Measurements from ENCODE around the gene GPC5.
"Not testable (repeated sequence)": the region's sequence is repeated elsewhere in the genome, so short reads cannot be mapped to it uniquely, and the experiment has no call there.

GPC5 gene

GRCh38 chr13:92658293-92658692 is 1259.9 kb downstream of the GPC5 start:
- no peaks in the 10 kb centered on the region for H3K36me3 Mint-ChIP-seq
- H3K4me3 Mint-ChIP-seq: no peak overlapping the region
- H3K4me1 Mint-ChIP-seq: no peaks in the 10 kb centered on the region
- DNase-seq (no peak), ATAC-seq (replicated peaks) (no peak)
- H3K27ac Mint-ChIP-seq: no peak overlapping the region
- H3K9me3 Mint-ChIP-seq: peaks cover 11 to 12% of the 10 kb centered on the region in 2 donors
- H3K27me3 Mint-ChIP-seq: no peaks in the 10 kb centered on the region

- Mint-ChIP-seq H3K4me1 (no peaks in the 10 kb centered on the region), H3K27me3 (no peaks in the 10 kb centered on the region), H3K27ac (no peak overlapping the region), H3K4me3 (no peak overlapping the region), H3K9me3 (peaks cover 5 to 12% of the 10 kb centered on the region in 2 donors), H3K36me3 (no peaks in the 10 kb centered on the region)
- DNase-seq (no peak), ATAC-seq (replicated peaks) (no peak)
These were observed 1263.0 kb downstream of the GPC5 start for GRCh38 chr13:92661406-92661805.

- Mint-ChIP-seq H3K4me3 (no peak overlapping the region), H3K36me3 (no peaks in the 10 kb centered on the region), H3K27me3 (no peaks in the 10 kb centered on the region), H3K9me3 (peaks cover 6 to 13% of the 10 kb centered on the region in 2 donors), H3K4me1 (no peaks in the 10 kb centered on the region), H3K27ac (no peak overlapping the region)
- ATAC-seq (replicated peaks) (no peak), DNase-seq (no peak)
These were observed 1269.7 kb downstream of the GPC5 start for GRCh38 chr13:92668157-92668556.

- Mint-ChIP-seq H3K27me3 (no peaks in the 10 kb centered on the region), H3K4me3 (no peak overlapping the region), H3K36me3 (no peaks in the 10 kb centered on the region), H3K4me1 (no peaks in the 10 kb centered on the region), H3K9me3 (peaks cover 6 to 13% of the 10 kb centered on the region in 2 donors), H3K27ac (no peak overlapping the region)
- DNase-seq (no peak), ATAC-seq (replicated peaks) (no peak)
These were observed 1271.7 kb downstream of the GPC5 start for GRCh38 chr13:92670096-92670495.

GRCh38 chr13:92671821-92672220 is 1273.4 kb downstream of the GPC5 start:
- Mint-ChIP-seq H3K4me3 (no peak overlapping the region), H3K27ac (no peak overlapping the region), H3K4me1 (no peaks in the 10 kb centered on the region), H3K36me3 (no peaks in the 10 kb centered on the region), H3K9me3 (peaks cover 6 to 13% of the 10 kb centered on the region in 2 donors), H3K27me3 (no peaks in the 10 kb centered on the region)
- no peak for DNase-seq
- no peak for ATAC-seq (replicated peaks)

- ATAC-seq (replicated peaks): no peak
- peaks cover 5 to 10% of the 10 kb centered on the region in 2 donors for H3K9me3 Mint-ChIP-seq
- no peaks in the 10 kb centered on the region for H3K27me3 Mint-ChIP-seq
- H3K36me3 Mint-ChIP-seq: no peaks in the 10 kb centered on the region
- no peak overlapping the region for H3K4me3 Mint-ChIP-seq
- H3K27ac Mint-ChIP-seq: no peak overlapping the region
- no peak for DNase-seq
- no peaks in the 10 kb centered on the region for H3K4me1 Mint-ChIP-seq
These were observed 1277.8 kb downstream of the GPC5 start for GRCh38 chr13:92676246-92676645.

- ATAC-seq (replicated peaks) (no peak), DNase-seq (no peak)
- Mint-ChIP-seq H3K9me3 (peaks cover 9 to 17% of the 10 kb centered on the region in 2 donors), H3K27me3 (no peaks in the 10 kb centered on the region), H3K4me3 (no peak overlapping the region), H3K27ac (no peak overlapping the region), H3K36me3 (no peaks in the 10 kb centered on the region), H3K4me1 (no peaks in the 10 kb centered on the region)
These were observed 1279.2 kb downstream of the GPC5 start for GRCh38 chr13:92677571-92677970.

GRCh38 chr13:92679602-92680001 is 1281.2 kb downstream of the GPC5 start:
- Mint-ChIP-seq H3K4me3 (no peak overlapping the region), H3K36me3 (no peaks in the 10 kb centered on the region)

GRCh38 chr13:92681239-92681638 is 1282.8 kb downstream of the GPC5 start:
- ATAC-seq (replicated peaks) (no peak), DNase-seq (no peak)
- H3K27ac Mint-ChIP-seq: no peak overlapping the region
- H3K4me3 Mint-ChIP-seq: no peak overlapping the region
- H3K9me3 Mint-ChIP-seq: peaks cover 10 to 20% of the 10 kb centered on the region in 2 donors
- H3K27me3 Mint-ChIP-seq: no peaks in the 10 kb centered on the region
- H3K36me3 Mint-ChIP-seq: no peaks in the 10 kb centered on the region
- H3K4me1 Mint-ChIP-seq: no peaks in the 10 kb centered on the region

More at GRCh38 chr13:92679602-92680001, 1281.2 kb downstream of the GPC5 start:
- Mint-ChIP-seq H3K4me1 (no peaks in the 10 kb centered on the region), H3K9me3 (peaks cover 10 to 20% of the 10 kb centered on the region in 2 donors), H3K27me3 (no peaks in the 10 kb centered on the region), H3K27ac (no peak overlapping the region)
- DNase-seq (no peak), ATAC-seq (replicated peaks) (no peak)

- DNase-seq: no peak
- Mint-ChIP-seq H3K9me3 (peaks cover 8 to 15% of the 10 kb centered on the region in 2 donors), H3K4me3 (no peak overlapping the region), H3K4me1 (no peaks in the 10 kb centered on the region), H3K27ac (no peak overlapping the region), H3K36me3 (no peaks in the 10 kb centered on the region), H3K27me3 (no peaks in the 10 kb centered on the region)
- ATAC-seq (replicated peaks): no peak
These were observed 1284.6 kb downstream of the GPC5 start for GRCh38 chr13:92682832-92683517.

GRCh38 chr13:92694047-92694446 is 1295.6 kb downstream of the GPC5 start:
- no peaks in the 10 kb centered on the region for H3K36me3 Mint-ChIP-seq
- H3K27ac Mint-ChIP-seq: no peak overlapping the region
- no peak for ATAC-seq (replicated peaks)
- H3K4me1 Mint-ChIP-seq: no peaks in the 10 kb centered on the region
- no peaks in the 10 kb centered on the region for H3K27me3 Mint-ChIP-seq
- no peak for DNase-seq
- H3K9me3 Mint-ChIP-seq: peaks cover 8 to 16% of the 10 kb centered on the region in 2 donors
- H3K4me3 Mint-ChIP-seq: no peak overlapping the region

GRCh38 chr13:92695827-92696226 is 1297.4 kb downstream of the GPC5 start:
- peaks cover 15 to 22% of the 10 kb centered on the region in 2 donors for H3K9me3 Mint-ChIP-seq
- not testable (repeated sequence) for DNase-seq; H3K27me3 Mint-ChIP-seq; H3K27ac Mint-ChIP-seq; H3K4me3 Mint-ChIP-seq; H3K36me3 Mint-ChIP-seq; ATAC-seq (replicated peaks); H3K4me1 Mint-ChIP-seq

GRCh38 chr13:92716749-92717148 is 1318.3 kb downstream of the GPC5 start:
- no peaks in the 10 kb centered on the region for H3K4me1 Mint-ChIP-seq
- DNase-seq (no peak), ATAC-seq (replicated peaks) (no peak)
- no peak overlapping the region for H3K27ac Mint-ChIP-seq
- no peaks in the 10 kb centered on the region for H3K36me3 Mint-ChIP-seq
- no peak overlapping the region for H3K4me3 Mint-ChIP-seq
- H3K9me3 Mint-ChIP-seq: peaks cover 5 to 8% of the 10 kb centered on the region in 2 donors
- H3K27me3 Mint-ChIP-seq: no peaks in the 10 kb centered on the region

GRCh38 chr13:92717857-92718256 is 1319.4 kb downstream of the GPC5 start:
- no peaks in the 10 kb centered on the region for H3K27me3 Mint-ChIP-seq

GRCh38 chr13:92719868-92720267 is 1321.4 kb downstream of the GPC5 start:
- ATAC-seq (replicated peaks): no peak
- H3K4me1 Mint-ChIP-seq: no peaks in the 10 kb centered on the region
- no peak overlapping the region for H3K27ac Mint-ChIP-seq
- H3K27me3 Mint-ChIP-seq: no peaks in the 10 kb centered on the region
- DNase-seq: no peak
- H3K4me3 Mint-ChIP-seq: no peak overlapping the region
- no peaks in the 10 kb centered on the region for H3K36me3 Mint-ChIP-seq
- H3K9me3 Mint-ChIP-seq: peaks cover 3 to 14% of the 10 kb centered on the region in 2 donors

More at GRCh38 chr13:92717857-92718256, 1319.4 kb downstream of the GPC5 start:
- Mint-ChIP-seq H3K4me1 (no peaks in the 10 kb centered on the region), H3K4me3 (no peak overlapping the region), H3K36me3 (no peaks in the 10 kb centered on the region), H3K9me3 (peaks cover 4 to 8% of the 10 kb centered on the region in 2 donors), H3K27ac (no peak overlapping the region)
- DNase-seq (no peak), ATAC-seq (replicated peaks) (no peak)
